ENCODE measurements around the gene MCTP1. TPM values are rescaled to one million over a fixed set of nuclear protein-coding genes. Genes with fewer than 3 reads are reported as not detected.

MCTP1 gene
- total RNA-seq, 1 experiment from 2014 or later, result 25.8 TPM

DNA sequence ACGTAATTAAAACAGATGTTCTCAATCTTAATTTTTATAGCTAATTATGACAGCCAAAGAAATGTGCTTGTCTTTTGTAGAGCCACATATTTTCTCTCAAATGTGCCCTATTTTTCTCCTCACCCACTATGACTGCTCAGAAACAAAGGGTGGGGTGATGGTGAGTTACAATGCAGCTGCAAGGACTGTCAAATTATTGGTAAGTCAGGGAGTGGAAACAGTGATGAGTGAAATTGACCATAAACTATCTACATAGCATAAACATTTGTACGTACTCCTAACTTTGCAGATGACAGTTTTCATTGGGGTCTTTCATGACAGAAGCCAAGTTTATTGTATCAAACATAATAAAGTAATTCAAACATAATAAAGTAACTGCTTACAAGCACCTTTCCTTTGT, 215.9 kb downstream of the MCTP1 start:
- Histone ChIP-seq H3K4me1 (ENCODE audit: insufficient read depth, low read length, poor library complexity, severe bottlenecking) (peaks cover 9% of the 10 kb centered on the region), H3K36me3 (ENCODE audit: insufficient read depth, low read length, poor library complexity, severe bottlenecking) (no peaks in the 10 kb centered on the region), H3K27ac (ENCODE audit: low read depth, low read length, poor library complexity, severe bottlenecking) (no peak overlapping the region), H3K4me3 (ENCODE audit: low read depth, low read length, poor library complexity, severe bottlenecking) (no peak overlapping the region), H3K27me3 (replicated peaks; ENCODE audit: insufficient read depth, low read depth, low read length, poor library complexity) (no peaks in the 10 kb centered on the region), H3K9me3 (ENCODE audit: low read depth, low read length, poor library complexity, severe bottlenecking) (no peaks in the 10 kb centered on the region)
- no peak for DNase-seq (ENCODE audit: low spot score)
- BruUV-seq (replicated peaks), result no TSS peak
- POLR2A ChIA-PET (ENCODE audit: low non-redundant PET), result interaction anchor here (0.5 kb wide), 1 partner anchor 9 kb away, joined by 3 read pairs; no protein-coding TSS in a partner anchor
- CTCF ChIA-PET, result no interaction called here
- TF ChIP-seq CTCF (conservative IDR thresholded peaks at IDR 0.05; ENCODE audit: low read depth, low read length) (no peak), EZH2 (IDR thresholded peaks at IDR 0.05; ENCODE audit: borderline replicate concordance, low read depth, low read length, poor library complexity, severe bottlenecking) (no peak)
- intact Hi-C loops (cut with micrococcal nuclease; ENCODE audit: unreplicated experiment), result no loop called here

DNA sequence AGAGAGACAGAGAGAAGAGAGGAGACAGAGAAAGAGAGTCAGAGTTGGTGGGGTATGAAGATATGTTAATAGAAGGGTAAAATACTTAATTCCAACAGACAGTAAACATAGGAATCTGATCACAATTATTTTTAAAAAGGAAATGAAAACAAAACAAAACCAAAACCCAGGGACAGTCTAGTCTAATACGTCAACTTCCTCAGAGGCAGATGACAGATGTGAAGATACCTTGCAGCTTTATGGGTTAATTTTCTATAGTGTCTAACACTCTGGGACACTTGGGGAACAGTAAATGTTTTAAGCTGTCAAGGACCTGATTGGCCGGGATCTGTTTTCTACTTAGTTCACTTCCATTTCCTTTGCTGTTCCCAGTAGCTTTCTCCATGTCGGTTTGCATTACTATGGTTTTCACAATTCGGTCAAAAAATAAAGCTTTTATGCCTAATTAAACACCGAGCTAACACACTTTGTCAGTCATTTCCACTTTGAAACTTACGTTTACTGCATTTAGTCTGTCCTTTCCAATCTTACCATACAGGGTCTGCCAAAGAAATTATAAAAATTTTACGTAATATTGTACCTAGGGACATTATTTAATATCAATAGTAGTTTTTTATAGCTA, 216.5 kb downstream of the MCTP1 start:
- intact Hi-C loops (cut with micrococcal nuclease; ENCODE audit: unreplicated experiment), result no loop called here
- Histone ChIP-seq H3K9me3 (ENCODE audit: low read depth, low read length, poor library complexity, severe bottlenecking) (no peaks in the 10 kb centered on the region), H3K27ac (ENCODE audit: low read depth, low read length, poor library complexity, severe bottlenecking) (no peak overlapping the region), H3K36me3 (ENCODE audit: insufficient read depth, low read length, poor library complexity, severe bottlenecking) (no peaks in the 10 kb centered on the region), H3K4me3 (ENCODE audit: low read depth, low read length, poor library complexity, severe bottlenecking) (peak overlapping the region; percentile 5), H3K27me3 (replicated peaks; ENCODE audit: insufficient read depth, low read depth, low read length, poor library complexity) (no peaks in the 10 kb centered on the region), H3K4me1 (ENCODE audit: insufficient read depth, low read length, poor library complexity, severe bottlenecking) (peaks cover 9% of the 10 kb centered on the region)
- no TSS peak for BruUV-seq (replicated peaks)
- TF ChIP-seq CTCF (conservative IDR thresholded peaks at IDR 0.05; ENCODE audit: low read depth, low read length) (no peak), EZH2 (IDR thresholded peaks at IDR 0.05; ENCODE audit: borderline replicate concordance, low read depth, low read length, poor library complexity, severe bottlenecking) (no peak)
- ChIA-PET CTCF (no interaction called here), POLR2A (ENCODE audit: low non-redundant PET) (interaction anchor here (0.5 kb wide), 1 partner anchor 9 kb away, joined by 3 read pairs; no protein-coding TSS in a partner anchor)
- no peak for DNase-seq (ENCODE audit: low spot score)

DNA sequence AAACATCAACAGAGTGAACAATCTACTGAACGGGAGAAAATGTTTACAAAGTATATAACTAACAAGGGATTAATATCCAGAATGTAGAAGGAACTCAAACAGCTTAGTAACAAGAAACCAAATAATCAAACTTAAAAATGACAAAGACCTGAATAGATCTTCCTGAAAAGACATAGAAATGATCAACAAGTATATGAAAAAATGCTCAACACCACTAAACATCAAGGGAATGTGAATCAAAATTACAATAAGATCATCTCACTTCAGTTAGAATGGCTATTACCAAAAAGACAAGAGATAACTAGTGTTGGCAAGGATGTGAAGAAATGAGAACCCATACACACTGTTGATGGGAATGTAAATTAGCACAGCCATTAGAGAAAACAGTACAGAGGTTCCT, 218.8 kb downstream of the MCTP1 start:
- H3K9me3 ChIP-seq (ENCODE audit: low read depth, low read length, poor library complexity, severe bottlenecking), result no peaks in the 10 kb centered on the region
- no TSS peak for BruUV-seq (replicated peaks)
- CTCF ChIA-PET, result no interaction called here
- H3K27ac ChIP-seq (ENCODE audit: low read depth, low read length, poor library complexity, severe bottlenecking), result no peak overlapping the region
- peaks cover 13% of the 10 kb centered on the region for H3K4me1 ChIP-seq (ENCODE audit: insufficient read depth, low read length, poor library complexity, severe bottlenecking)
- DNase-seq (ENCODE audit: low spot score), result no peak
- no peaks in the 10 kb centered on the region for H3K27me3 ChIP-seq (replicated peaks; ENCODE audit: insufficient read depth, low read depth, low read length, poor library complexity)
- intact Hi-C loops (cut with micrococcal nuclease; ENCODE audit: unreplicated experiment), result no loop called here
- no peak for TF ChIP-seq EZH2 (IDR thresholded peaks at IDR 0.05; ENCODE audit: borderline replicate concordance, low read depth, low read length, poor library complexity, severe bottlenecking)
- TF ChIP-seq CTCF (conservative IDR thresholded peaks at IDR 0.05; ENCODE audit: low read depth, low read length), result no peak
- no peak overlapping the region for H3K4me3 ChIP-seq (ENCODE audit: low read depth, low read length, poor library complexity, severe bottlenecking)
- POLR2A ChIA-PET (ENCODE audit: low non-redundant PET), result no interaction called here
- no peaks in the 10 kb centered on the region for H3K36me3 ChIP-seq (ENCODE audit: insufficient read depth, low read length, poor library complexity, severe bottlenecking)
